Common myeloid progenitor, CD34-positive (primary cell): ENCODE data around the gene OR6J1.
"Not testable (repeated sequence)": the region's sequence is repeated elsewhere in the genome, so short reads cannot be mapped to it uniquely, and the experiment has no call there.

Source experiments
- CTCF ChIA-PET: fragments of 350-600 bp; sonication (Branson Sonifier 250); formaldehyde crosslinking; loops from one replicate; lab custom pipeline; 2021; ENCODE audit warnings: antibody characterized with exemption; lab: Charles Lee
- POLR2A ChIA-PET: fragments of 350-600 bp; sonication (Branson Sonifier 250); formaldehyde crosslinking; loops from one replicate; lab custom pipeline; 2021; ENCODE audit warnings: antibody characterized with exemption; lab: Charles Lee
- DNase-seq, 3 donors: peaks; one replicate each; pipeline versions ENCODE4 v3.0.0 to v3.0.0-alpha.2; 2013
- H3K27ac ChIP-seq, 2 experiments: 1 replicate in 1 of 2; 2 replicates in 1 of 2; pipeline ENCODE4 v1.7.0; 2013; ENCODE audit warnings: inconsistent platforms in 2 of 2, low read length in 2 of 2, mild to moderate bottlenecking in 2 of 2, low read depth in 1 of 2, moderate library complexity in 1 of 2; ENCODE audit not compliant: severe bottlenecking in 2 of 2, insufficient read depth in 1 of 2, poor library complexity in 1 of 2
- H3K27me3 ChIP-seq, 5 experiments: replicated peaks in 2 of 5; 1 replicate in 3 of 5; 2 replicates in 2 of 5; pipeline versions ENCODE4 v1.6.1 to v1.7.0; 2013; ENCODE audit warnings: low read length in 4 of 5, mild to moderate bottlenecking in 2 of 5, moderate library complexity in 2 of 5, inconsistent platforms in 1 of 5; ENCODE audit not compliant: insufficient read depth in 5 of 5, control insufficient read depth in 4 of 5
- H3K36me3 ChIP-seq, 4 experiments: 1 replicate in 2 of 4; 2 replicates in 2 of 4; pipeline versions ENCODE4 v1.6.1 to v1.7.0; 2013; ENCODE audit warnings: low read length in 3 of 4, control low read depth in 1 of 4, mild to moderate bottlenecking in 1 of 4; ENCODE audit not compliant: control insufficient read depth in 4 of 4, insufficient read depth in 4 of 4
- H3K4me1 ChIP-seq, 4 experiments: 1 replicate in 3 of 4; 2 replicates in 1 of 4; pipeline versions ENCODE4 v1.6.1 to v1.7.1; 2013; ENCODE audit warnings: low read length in 3 of 4, mild to moderate bottlenecking in 3 of 4, control low read depth in 1 of 4, inconsistent platforms in 1 of 4, moderate library complexity in 1 of 4; ENCODE audit not compliant: control insufficient read depth in 4 of 4, insufficient read depth in 4 of 4; ENCODE audit errors: control extremely low read depth in 1 of 4
- H3K4me3 ChIP-seq, 7 experiments: 1 replicate in 4 of 7; 2 replicates in 3 of 7; pipeline versions ENCODE4 v1.5.1 to v1.7.0; 2013; ENCODE audit warnings: mild to moderate bottlenecking in 7 of 7, low read length in 6 of 7, moderate library complexity in 6 of 7, inconsistent platforms in 2 of 7, low read depth in 2 of 7, control low read depth in 1 of 7; ENCODE audit not compliant: insufficient read depth in 4 of 7, control insufficient read depth in 1 of 7; ENCODE audit errors: extremely low read depth in 1 of 7
- H3K9me3 ChIP-seq, 5 experiments: 1 replicate in 4 of 5; 2 replicates in 1 of 5; pipeline versions ENCODE4 v1.6.1 to v1.7.1; 2013; ENCODE audit warnings: low read length in 4 of 5, mild to moderate bottlenecking in 2 of 5, inconsistent platforms in 1 of 5, low read depth in 1 of 5, moderate library complexity in 1 of 5; ENCODE audit not compliant: control insufficient read depth in 4 of 5, insufficient read depth in 2 of 5; ENCODE audit errors: control extremely low read depth in 1 of 5
- WGBS: methylation state at CpG from one replicate; pipeline ENCODE4 v1.1.5; 2013; ENCODE audit not compliant: insufficient coverage; 5-methylcytosine and 5-hydroxymethylcytosine counted together

The OR6J1 gene

DNA sequence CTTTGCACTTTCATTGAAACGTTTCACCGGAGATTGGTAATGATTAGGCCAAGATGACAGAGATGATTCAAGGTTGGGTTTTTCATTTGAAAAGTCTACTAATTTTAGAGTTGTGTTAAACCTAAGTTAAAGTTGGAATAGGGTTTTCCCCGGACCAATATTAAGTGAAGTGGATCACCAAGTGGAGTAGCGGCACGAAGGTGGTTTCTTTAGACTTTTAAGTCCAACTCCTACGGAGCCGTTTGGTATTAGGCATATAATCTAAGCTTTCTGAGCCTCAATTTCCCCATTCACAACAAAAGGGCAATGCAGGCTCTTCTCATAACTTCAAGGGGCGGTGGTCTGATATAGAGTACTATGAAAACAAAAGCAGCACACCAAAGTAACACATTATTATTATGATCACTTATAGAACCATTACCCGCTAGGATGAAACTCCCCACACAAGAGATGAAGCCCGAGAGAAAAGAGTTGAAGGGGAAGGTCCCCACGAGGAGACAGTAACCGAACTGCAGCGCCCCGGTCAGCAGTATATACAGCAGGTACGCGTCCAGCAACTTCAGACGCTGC lies 55.5 kb downstream of the OR6J1 start:
- H3K27ac ChIP-seq: peak overlapping the region; percentile 93 to 94
- H3K36me3 ChIP-seq: peaks cover 0 to 3% (median 2%) of the 10 kb centered on the region in 4 experiments
- H3K27me3 ChIP-seq: no peaks in the 10 kb centered on the region
- WGBS: 2% methylated on average over 12 of the region's 17 CpGs
- DNase-seq: no peak
- no peaks in the 10 kb centered on the region for H3K9me3 ChIP-seq
- peaks cover 17 to 40% (median 29%) of the 10 kb centered on the region in 4 experiments for H3K4me1 ChIP-seq
- H3K4me3 ChIP-seq: peak overlapping the region; percentile 58 to 98 (median 94)
- POLR2A ChIA-PET: no interaction called here
- CTCF ChIA-PET: interaction anchor here (0.6 to 6.9 kb wide), 14 partner anchors 8 to 471 kb away, joined by 3 to 48 read pairs (median 3); partner anchors contain the start of genes ABHD4 and OR6J1

DNA sequence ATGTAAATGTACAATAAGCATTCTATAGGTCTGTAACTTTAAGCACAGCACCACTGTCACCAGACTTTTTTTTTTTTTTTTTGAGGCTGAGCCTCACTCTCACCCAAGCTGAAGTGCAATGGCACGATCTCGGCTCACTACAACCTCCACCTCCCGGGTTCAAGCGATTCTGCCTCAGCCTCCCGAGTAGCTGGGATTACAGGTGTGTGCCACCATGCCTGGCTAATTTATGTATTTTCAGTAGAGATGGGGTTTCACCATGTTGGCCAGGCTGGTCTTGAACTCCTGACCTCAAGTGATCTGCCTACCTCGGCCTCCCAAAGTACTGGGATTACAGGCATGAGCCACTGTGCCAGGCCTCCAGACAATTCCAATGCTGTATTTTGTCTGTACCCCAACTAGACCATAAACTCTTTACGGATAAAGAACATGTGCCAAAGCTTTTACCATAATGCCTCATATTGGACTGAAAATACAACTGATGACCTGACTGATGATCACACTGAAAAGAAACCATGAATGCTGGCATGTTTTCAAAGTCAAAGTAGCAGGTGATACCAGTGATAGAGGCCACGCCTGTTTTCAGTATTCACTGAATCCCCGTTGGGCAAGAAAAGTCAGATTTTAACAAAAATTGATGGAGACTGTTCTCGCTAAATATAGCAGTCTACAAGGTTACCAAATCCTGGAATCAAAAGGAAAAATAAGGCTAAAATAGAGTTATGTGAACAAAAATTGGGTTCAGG lies 56.3 kb downstream of the OR6J1 start:
- peak overlapping the region in 6 of 7 experiments; percentile 88 to 98 (median 94) for H3K4me3 ChIP-seq
- H3K4me1 ChIP-seq: peaks cover 20 to 48% (median 35%) of the 10 kb centered on the region in 4 experiments
- POLR2A ChIA-PET: interaction anchor here (1.0 kb wide), 1 partner anchor 32 kb away, joined by 4 read pairs; no protein-coding TSS in a partner anchor
- DNase-seq, H3K9me3 ChIP-seq, H3K27me3 ChIP-seq, H3K36me3 ChIP-seq: not testable (repeated sequence)
- peak overlapping the region in 1 of 2 experiments; percentile 94 for H3K27ac ChIP-seq
- 64% methylated on average over 4 of the region's 10 CpGs for WGBS
- CTCF ChIA-PET: interaction anchor here (0.6 to 6.9 kb wide), 4 partner anchors 8 to 63 kb away, joined by 3 to 48 read pairs (median 16); partner anchors contain the start of gene ABHD4

DNA sequence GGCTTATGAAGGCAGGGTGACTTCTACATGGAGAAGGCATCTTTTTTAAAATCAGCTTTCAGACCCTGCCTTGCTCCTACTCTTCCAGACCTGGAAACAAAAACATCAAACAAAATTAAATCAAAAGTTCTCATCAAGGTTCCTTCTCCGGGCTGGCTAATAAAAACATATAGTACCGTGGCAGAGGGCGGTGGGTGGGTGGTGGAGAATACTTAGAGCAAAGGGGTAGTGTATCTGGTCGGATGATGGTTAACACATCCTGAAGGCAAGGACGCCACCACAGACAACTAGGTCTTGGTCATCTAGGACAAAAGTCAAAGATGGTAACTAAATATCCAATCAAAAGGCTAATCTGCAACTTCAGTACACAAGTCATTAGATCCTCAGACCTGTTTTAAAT lies 56.9 kb downstream of the OR6J1 start:
- ChIA-PET CTCF (interaction anchor here (4.2 to 6.9 kb wide), 2 partner anchors 15 to 16 kb away, joined by 28 to 48 read pairs; no protein-coding TSS in a partner anchor), POLR2A (interaction anchor here (1.0 kb wide), 1 partner anchor 31 kb away, joined by 4 read pairs; no protein-coding TSS in a partner anchor)
- H3K4me1 ChIP-seq: peaks cover 20 to 51% (median 38%) of the 10 kb centered on the region in 4 experiments
- peaks cover 0 to 3% (median 2%) of the 10 kb centered on the region in 4 experiments for H3K36me3 ChIP-seq
- DNase-seq: no peak
- no peak overlapping the region for H3K4me3 ChIP-seq
- H3K27ac ChIP-seq: no peak overlapping the region
- WGBS: 97% methylated on average over 5 of the region's 5 CpGs
- no peaks in the 10 kb centered on the region for H3K27me3 ChIP-seq
- H3K9me3 ChIP-seq: no peaks in the 10 kb centered on the region

DNA sequence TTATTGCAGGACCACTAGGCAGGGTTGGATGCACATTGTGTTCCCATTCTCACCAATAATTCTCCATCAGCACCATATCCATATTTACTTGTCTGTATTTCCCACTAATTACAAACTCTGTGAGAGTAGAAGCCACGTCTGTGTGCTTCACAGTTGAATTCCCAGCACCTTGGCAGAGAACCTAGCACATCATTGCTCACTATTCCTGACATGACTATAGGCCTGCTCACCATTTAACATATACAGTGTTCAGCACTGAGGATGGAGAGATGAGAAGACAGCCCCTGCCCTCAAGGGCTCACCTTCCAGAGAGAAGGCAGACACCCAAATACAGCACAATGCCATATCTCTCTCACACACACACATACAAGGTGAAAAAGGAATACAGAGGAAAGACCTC lies 60.2 kb downstream of the OR6J1 start:
- Histone ChIP-seq H3K4me1 (peaks cover 18 to 42% (median 31%) of the 10 kb centered on the region in 4 experiments), H3K4me3 (peak overlapping the region in 1 of 7 experiments; percentile 16), H3K27ac (peak overlapping the region in 1 of 2 experiments; percentile 35), H3K9me3 (no peaks in the 10 kb centered on the region), H3K27me3 (no peaks in the 10 kb centered on the region), H3K36me3 (peaks cover 0 to 3% (median 2%) of the 10 kb centered on the region in 4 experiments)
- ChIA-PET POLR2A (no interaction called here), CTCF (interaction anchor here (0.9 to 4.2 kb wide), 6 partner anchors 12 to 409 kb away, joined by 3 to 28 read pairs (median 4); no protein-coding TSS in a partner anchor)
- 78% methylated on average over 1 of the region's 1 CpG for WGBS
- DNase-seq: no peak
